HG02938 (cell line): ENCODE data around the gene ASAP2.
"Not testable (repeated sequence)": the region's sequence is repeated elsewhere in the genome, so short reads cannot be mapped to it uniquely, and the experiment has no call there.

Source experiments
- ATAC-seq: cut with Tn5 transposase; IDR thresholded peaks from one replicate; pipeline ENCODE4 v1.9.1; 2021; ENCODE audit warnings: mild to moderate bottlenecking, moderate library complexity; ENCODE audit not compliant: unreplicated experiment

Gene ASAP2

DNA sequence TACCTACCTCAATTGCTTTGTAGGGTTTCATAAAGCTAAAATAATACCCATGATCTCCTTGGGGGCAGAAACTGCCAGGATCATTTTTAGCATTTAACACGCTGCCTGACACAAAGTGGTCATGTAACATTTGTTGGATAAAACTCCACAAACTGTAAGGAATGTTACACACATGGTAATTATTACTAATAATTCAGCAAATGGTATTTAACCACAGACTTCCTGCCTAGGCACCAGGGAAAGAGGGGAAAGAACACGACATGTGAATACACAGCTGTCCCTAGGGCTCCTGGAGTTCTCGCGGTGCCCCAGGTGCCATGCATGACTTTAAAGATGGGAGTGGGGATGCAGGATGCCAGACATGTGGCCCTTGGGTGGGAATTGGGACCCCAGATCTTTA lies 43.5 kb downstream of the ASAP2 start:
- no peak for ATAC-seq

DNA sequence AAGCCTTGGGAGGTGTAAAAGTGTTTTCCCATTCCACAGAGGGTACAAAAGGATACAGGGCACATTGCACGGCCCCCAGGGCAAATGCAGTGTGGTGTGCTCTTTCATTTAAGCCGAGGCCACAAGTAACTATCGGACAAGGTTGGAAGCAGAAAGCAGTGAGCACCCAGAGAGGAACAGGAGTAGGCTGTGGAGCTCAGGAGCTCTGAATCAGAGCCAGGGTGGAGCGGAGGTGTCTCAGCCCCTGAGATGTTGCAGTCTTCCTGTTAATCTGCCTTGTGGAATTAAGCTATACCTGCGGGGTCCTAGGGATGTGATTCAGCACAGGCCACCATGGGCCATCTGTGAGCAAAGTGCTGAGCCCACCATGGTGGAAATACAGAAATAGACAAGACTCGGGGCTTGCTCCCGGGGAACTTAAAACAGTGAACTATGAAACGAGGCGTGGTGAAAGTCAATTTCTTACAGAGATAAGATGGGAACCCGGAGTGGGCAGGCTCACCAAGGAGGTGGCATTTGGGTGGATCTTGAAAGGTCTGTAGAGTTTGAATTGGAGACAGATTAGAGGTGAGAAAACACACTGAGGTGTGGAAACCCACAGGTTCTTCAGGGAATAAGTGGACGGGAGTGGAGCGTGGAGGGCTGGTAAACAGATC lies 44.0 kb downstream of the ASAP2 start:
- ATAC-seq: no peak

DNA sequence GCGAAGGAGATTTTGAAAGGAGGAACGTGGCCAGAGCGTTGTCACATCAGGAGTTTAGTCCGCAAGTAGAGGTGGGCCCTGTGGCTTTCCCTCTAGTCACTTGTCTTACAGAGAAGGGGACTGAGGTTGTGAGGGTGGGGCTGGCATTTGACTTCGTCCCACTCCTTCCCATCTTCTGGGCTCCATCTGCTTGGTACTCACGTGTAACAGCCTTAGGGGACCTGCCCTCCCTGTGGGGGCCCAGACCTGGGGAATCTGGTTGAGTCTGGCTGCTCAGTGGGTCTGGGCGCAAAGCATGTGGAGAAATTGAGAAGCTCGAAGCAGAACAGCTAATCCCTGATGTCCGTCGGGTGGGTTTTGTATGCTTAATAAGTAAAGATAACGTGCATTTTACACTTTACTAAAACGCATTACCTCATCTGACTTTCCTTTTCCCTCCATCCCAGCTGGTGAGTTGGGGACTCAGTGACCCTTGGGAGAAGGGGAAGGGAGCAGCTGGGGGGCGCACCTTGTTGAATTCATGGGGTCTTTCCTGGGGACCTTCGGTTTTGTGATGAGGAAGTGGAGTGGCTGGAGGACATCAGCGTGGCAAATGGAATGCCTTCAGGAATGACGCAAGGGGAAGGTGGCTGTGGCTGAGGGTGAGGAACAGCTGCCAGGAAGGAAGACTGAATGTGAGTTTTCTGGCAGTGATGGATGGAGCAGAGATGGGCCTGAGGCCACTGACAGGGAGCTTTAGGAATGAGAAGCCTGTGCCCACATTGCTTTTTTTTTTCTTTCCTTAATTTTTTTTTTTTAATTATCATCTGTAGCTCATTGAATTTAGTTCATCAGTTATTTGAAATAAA lies 44.8 kb downstream of the ASAP2 start:
- no peak for ATAC-seq

DNA sequence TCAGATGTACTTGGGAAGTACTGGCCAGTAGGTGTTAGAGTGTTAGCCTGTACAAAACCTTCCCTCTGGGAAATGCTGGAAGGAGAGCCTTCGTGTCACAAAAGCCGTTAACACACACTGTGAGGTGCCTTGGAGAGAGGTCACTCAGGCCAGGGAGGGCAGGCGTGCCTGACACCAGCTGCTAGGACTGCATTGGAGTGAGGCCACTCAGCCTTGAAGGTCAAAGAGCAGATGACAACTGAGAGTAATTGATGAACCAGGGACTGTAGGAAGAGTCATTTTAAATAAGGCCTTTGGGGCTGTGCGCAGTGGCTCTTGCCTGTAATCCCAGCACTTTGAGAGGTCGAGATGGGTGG lies 45.4 kb downstream of the ASAP2 start:
- no peak for ATAC-seq

DNA sequence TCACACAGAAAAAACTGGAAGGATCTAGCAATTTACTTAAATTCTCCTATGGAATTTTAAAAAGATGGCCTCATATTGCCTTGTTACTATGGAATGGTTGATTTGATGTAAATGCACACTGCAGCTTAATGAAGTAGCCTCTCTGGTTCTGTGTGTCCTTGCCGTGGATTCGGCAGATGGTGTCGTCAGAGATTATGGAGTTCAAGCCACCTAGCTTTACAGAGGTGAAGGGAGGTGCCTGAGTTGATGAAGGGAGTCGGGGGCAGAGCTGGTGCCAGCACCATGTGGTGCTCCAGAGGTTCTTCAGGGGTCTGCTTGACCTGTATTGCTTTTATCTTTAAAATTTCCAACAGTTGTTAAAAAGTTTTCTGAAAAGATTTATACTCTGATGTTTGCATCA lies 48.8 kb downstream of the ASAP2 start:
- no peak for ATAC-seq

DNA sequence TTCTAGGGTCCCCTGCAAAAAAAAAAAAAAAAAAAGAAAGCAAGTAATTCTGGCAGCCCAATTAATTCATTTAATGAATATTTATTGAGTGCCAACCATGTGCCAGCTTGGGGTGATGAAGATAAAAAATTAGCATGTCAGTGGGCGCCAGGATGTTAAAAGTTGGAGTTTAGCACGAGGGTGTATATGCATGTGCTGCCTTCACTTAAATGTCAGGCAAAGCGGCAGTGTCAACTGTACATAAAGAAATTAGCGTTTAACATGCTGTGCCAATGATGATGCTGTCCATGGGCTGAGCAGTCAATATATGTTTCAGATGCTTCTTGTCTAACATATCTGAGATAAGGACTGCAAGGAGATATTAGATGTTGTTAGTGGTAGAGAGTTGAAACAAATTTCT lies 49.5 kb downstream of the ASAP2 start:
- ATAC-seq: no peak

DNA sequence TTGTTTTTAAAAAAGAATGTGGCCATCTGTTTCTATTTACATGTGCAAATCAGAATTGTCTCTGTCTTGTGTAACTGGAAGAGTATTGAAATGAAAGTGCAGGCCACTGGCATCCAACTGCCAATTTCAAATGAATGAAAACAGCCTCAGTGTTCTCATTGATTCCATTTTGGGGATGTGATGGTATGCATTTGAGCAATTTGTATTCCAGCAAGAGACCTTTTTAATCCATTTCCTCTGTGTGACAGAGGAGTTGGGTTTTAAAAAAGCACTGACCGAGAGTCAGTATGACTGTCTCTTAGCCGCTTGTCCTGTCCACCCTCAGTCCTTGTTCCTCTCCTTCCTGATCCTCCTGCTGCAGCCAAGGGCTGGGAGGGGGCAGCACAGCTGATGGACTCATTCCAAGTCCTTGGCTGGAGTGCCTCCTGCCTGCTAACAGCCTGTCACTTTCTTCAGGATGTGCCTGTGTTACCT lies 50.0 kb downstream of the ASAP2 start:
- ATAC-seq: no peak

DNA sequence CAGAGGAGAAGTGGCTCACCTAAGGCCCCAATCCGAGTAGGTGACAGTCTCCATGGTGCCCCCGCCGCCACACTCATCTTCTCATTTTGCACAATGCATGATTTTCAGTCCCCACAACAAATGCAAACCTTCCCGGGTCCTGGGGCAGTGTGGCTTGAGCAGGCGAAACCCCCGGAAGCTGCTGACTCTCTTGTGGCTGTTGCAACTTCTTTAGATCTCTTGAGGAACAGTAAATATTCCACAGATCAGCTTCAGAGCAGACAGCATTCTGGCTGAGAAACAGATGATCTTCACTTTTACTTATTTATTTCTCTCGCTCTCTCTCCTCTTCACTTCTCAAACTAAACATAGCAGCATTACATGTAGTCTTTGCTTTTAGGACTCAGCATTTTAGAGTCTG lies 51.9 kb downstream of the ASAP2 start:
- no peak for ATAC-seq

DNA sequence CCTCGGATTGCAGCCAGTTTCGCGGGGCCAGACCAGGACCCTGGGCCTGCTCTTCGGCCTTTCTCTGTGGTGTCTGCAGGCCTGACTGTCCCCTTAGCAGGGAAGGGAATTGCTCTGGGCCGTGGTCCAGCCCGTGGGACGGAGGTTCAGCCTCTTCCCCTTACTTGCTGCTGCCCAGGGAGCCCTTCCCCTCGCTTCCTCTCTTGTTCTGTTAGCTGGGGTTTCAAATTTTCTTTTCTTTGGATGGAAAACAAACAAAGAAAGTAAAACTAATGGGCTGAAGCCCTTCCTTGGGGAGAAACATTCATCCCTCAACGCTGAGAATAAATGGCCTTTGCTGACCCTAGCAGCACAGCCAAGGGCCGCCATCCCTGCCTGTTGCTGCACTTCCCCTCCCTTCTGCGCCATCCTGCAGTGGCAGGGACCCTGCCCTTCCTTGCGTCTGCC lies 52.4 kb downstream of the ASAP2 start:
- no peak for ATAC-seq

DNA sequence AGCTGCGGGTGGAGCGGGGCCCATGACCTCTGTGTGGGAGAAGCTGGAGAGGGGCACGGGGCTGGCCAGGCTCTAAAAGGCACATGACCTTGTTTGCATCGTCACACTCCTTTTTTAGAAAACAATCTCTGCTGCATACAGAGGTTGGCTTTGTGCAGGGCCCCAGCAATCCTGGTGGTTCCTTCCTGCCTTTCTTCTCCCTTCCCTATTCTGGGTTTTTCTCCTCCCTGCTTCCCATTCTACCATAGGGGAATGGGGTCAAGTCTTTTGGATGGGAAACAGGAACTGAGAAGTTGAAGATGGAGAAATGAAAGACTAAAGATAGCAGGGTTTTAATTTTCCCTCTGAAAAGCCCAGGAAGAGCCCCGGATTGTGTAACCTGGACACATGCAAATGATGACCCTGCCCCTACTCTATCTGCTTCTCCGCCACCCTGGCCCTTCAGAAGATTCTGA lies 53.9 kb downstream of the ASAP2 start:
- no peak for ATAC-seq

DNA sequence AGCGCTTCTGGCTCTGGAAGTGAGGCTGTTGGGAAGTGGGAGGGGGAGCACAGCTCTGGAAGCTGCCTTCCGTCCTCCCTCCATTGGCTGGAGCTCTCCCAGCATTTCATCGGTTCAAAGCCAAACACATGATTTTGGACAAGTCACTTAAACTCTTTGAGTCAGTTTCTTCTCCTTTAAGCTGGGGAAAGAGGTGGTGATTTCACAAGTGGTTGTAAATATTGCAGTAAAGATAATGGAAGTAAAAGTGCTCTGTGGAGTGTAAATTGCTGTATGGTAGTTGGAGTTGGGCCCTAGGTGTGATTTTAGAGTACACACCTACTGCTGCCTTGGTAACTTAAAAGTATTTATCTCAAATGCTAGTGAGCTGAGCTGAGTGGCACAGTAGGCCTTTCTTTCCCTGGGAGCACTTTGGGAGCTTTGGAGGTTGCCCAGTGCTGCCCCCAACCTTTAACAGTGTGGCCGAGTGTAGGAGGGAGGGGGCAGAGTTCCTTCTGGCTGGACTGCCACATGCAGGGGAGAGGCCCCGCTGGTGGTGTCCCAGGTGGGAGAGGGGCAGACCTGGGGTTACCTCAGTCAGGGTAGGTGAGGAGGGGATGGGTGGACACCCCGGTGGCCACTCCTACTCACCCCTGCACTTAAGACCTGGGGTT lies 54.7 kb downstream of the ASAP2 start:
- no peak for ATAC-seq

DNA sequence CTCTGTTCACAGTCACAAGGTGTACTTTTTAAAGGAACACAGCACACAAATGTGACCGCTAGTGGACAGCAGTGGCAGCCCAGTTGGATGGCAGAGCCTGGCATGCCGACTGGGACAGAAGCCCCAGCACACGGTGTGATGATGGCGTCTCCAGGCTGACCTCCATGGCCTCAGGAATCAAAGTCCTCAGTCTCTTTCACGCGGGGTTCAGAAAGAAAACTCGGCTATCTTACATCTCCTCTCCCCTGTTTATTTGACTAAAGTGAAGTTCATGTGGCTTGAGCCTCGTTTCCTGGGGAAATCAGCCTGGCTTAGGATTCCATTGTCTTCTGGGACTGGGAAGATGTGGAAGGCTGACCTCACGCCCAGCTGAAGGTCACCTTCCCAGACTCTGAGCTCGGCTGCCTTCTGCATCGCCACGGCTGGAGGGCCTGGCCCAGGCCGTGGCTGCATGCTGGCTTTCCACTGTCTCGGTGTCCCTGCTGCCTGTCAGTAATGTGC lies 56.1 kb downstream of the ASAP2 start:
- ATAC-seq: no peak

DNA sequence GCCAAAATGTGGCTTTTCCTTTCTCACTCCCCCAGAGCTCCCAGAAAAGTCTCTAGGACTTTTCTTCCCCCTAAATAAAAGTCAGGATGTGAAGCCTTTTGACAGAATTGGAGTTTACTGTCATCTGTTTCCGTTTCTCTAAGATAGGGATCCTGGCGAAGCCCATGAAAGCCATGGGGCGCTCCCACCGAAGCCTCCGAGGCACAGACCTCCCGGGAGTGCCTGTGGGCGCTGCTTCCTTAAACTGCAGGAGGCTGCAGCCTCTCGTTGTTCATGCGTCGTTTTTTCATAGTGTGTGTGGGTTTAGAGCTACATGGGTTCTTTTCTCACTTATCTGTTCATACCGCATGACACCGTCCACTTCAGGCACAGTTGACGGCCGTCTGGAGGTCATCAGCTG lies 56.8 kb downstream of the ASAP2 start:
- no peak for ATAC-seq

DNA sequence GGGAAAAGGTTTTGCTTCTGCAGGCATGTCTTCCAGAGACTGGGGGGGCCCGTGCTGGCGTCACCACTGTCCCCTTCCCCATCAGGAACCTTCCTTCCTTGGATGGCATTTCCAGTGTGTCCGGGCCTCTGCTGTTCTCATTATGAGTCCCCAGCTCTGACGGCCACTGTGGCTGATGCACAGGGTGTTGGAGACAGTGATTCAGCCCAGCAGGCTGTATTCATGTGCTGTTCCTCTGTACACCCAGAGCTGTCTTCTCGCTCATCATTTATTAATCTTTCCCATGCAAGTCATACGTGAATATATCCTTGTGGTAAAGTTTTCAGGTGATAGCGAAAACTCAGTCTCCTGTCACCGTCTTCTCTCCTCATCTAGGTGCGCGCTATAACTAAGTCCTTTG lies 57.7 kb downstream of the ASAP2 start:
- ATAC-seq: no peak

DNA sequence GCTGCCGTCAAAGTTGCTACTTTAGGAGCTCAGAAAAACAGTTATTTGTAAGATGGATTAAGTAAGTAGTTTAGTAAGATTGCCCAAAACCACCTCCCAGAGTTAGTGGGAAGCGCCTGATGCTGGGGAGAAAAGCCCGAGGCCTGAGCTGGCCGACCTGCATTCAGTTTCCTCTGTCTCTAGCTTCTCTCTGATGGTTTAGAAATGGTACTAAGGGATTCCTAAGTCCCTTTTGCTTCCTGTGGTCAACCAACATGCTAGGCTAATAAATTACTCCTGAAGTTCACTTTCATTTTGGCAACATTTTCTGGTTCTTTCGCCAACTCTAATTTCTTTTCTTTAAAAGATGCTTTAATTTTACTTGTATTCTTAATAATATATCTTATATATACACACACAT lies 60.1 kb downstream of the ASAP2 start:
- ATAC-seq: no peak

DNA sequence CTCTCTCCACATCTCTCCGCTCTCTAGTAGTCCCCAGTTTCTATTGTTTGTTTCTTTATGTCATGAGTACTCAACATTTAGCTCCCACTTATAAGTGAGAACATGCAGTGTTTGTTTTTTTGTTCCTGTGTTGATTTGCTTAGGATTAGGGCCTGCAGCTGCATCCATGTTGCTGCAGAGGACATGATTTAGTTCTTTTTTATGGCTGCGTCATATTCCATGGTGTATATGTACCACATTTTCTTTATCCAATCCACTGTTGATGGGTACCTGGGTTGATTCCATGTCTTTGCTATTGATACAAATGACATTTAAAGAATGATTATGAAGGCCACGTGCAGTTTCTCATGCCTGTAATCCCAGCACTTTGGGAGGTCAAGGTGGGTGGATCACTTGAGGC lies 60.7 kb downstream of the ASAP2 start:
- not testable (repeated sequence) for ATAC-seq

DNA sequence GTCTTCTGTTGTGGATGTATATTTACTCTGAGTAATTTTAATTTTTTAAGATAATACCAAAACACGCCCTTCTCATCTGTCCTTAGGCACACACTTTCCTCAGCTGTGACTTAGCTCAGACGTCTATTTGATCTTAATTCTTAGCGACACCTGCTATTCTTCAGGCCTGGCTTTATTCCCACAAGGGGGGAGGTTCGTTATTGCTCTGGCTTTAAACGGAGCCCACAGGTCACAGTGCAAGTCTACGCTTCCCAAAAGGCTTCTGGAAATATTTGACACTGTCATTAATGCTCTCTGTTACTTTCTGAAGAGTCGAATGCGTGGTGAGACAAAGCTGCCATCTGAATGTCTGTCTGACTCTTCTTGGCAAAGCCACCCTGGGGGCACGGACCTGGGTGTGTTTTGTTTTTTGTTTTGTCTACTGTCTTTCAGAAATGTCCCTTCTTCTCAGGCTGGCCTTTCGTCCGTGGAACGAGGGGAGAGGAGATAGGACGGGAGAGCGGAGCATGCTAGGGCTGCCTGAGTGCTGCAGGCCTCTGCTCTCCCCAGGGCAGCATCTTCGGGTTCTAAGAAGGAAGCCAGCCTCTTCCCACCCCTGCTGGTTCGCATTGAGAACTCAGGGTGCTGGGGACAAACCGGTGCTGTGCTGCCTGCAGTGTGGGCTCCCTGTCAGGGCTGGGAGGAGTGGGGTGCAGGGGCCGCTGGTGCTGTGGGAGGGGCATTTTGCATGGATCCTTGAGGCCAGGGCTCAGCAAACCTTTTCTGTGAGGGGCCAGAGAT lies 61.9 kb downstream of the ASAP2 start:
- no peak for ATAC-seq

DNA sequence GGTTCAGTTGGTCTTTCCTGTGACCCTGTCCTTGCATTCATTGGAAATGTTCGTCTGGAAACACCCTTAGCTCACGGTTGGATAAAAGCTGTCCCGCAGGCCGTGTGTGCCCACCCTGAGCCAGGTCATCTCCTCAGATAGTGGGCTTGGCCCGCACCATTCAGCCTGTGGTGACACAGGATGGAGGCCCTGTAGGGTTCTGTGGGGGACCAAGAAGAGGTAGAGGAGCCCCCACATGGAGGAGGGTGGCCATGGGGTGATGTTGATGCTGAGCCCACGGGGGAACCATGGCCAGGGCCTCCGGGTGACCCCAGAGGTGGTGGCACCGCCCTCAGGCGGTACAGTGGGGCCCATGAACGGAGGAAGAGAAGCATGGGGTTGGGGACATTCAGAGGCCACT lies 62.7 kb downstream of the ASAP2 start:
- no peak for ATAC-seq

DNA sequence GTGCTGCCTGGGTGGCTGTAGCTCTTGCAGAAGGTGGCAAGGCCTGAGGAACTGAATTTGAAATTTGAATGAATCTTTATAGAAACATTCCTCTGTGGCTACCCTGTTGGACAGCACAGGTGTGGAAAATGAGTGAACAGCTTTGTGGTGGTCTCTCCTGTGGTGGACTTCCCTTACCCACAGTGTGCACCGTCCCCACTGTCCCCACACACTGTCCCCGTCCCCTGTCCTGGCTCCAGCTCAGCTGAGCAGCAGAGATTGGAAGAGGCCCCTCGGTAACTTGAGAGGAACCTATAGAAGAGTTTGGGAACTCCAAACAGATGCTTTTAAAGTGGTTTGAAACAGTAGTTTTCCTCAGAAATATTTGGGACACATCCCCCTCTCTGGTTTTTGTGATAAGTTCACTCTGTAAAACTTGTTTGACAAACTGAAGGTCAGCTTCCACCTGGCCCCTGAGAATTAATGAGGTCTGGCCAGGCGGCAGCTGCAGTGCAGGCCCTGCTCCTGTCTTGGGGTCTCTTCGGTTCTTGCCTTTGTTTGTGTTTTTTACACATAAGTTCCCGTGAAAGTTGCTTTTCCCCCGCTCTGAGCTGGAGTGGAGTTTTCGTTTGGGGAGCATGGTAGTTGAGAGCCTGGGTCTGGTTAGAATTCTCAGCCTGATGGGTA lies 63.2 kb downstream of the ASAP2 start:
- ATAC-seq: no peak

DNA sequence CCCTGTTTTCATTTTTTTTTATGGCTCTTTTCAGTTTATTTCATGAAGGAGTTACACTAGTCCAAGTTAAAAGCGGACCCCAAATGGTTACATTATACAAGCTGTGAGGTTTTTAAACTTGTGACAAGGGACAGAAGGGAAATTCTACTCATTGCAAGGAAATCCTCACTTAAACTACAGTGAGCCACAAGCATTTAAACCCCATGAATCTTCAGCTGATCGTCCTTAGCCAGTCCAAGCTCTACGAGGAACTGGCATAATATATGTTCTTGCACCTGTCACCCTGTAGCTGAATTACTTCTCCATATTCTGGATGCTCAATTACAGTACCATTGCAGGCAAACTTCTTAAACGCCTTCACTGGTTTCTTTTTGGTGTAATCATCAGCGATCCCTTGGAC lies 64.5 kb downstream of the ASAP2 start:
- no peak for ATAC-seq
